Neural cell (in vitro differentiated cells): ENCODE measurements around the gene COA7. TPM values are rescaled to one million over a fixed set of nuclear protein-coding genes. Genes with fewer than 3 reads are reported as not detected.
"Not testable (repeated sequence)": the region's sequence is repeated elsewhere in the genome, so short reads cannot be mapped to it uniquely, and the experiment has no call there.

Experiments used
- H2AFZ ChIP-seq: fragments of 200-600, 300-800 bp; sonication (generic), shearing (Covaris generic); 2 replicates; pipeline ENCODE4 v1.6.0; 2014; ENCODE audit warnings: low read depth, mild to moderate bottlenecking, antibody characterized with exemption, low read length, moderate library complexity
- H3F3A ChIP-seq: fragments of 200-600 bp; shearing (Covaris generic); 2 replicates; pipeline ENCODE4 v1.6.1; 2016; ENCODE audit warnings: mild to moderate bottlenecking, moderate library complexity, mixed read lengths, antibody characterized with exemption, low read length; ENCODE audit not compliant: insufficient read depth, poor library complexity, severe bottlenecking
- H3K27ac ChIP-seq: fragments of 200-600, 300-800 bp; sonication (generic), shearing (Covaris generic); 2 replicates; pipeline ENCODE4 v1.5.1; 2014; ENCODE audit warnings: mild to moderate bottlenecking, low read length, moderate library complexity
- H3K27me3 ChIP-seq: fragments of 300-800, 200-600 bp; sonication (generic), shearing (Covaris generic); 2 replicates; pipeline ENCODE4 v1.6.0; 2014; ENCODE audit warnings: mild to moderate bottlenecking, low read depth, low read length, moderate library complexity; ENCODE audit not compliant: insufficient read depth
- H3K36me3 ChIP-seq: fragments of 300-800, 200-600 bp; sonication (generic), shearing (Covaris generic); 2 replicates; pipeline ENCODE4 v1.5.1; 2014; ENCODE audit warnings: mild to moderate bottlenecking, antibody characterized with exemption, low read length, moderate library complexity; ENCODE audit not compliant: insufficient read depth
- H3K4me2 ChIP-seq: fragments of 300-800, 200-600 bp; sonication (generic), shearing (Covaris generic); 2 replicates; pipeline ENCODE4 v1.6.0; 2014; ENCODE audit warnings: mild to moderate bottlenecking, low read length
- H3K4me3 ChIP-seq: fragments of 300-800, 200-600 bp; sonication (generic), shearing (Covaris generic); 2 replicates; pipeline ENCODE4 v1.5.1; 2014; ENCODE audit warnings: mild to moderate bottlenecking, low read length, moderate library complexity
- H3K79me2 ChIP-seq: fragments of 200-600 bp; shearing (Covaris generic); replicated peaks from 2 replicates; pipeline ENCODE4 v1.6.0; 2014; ENCODE audit warnings: mild to moderate bottlenecking, low read length, moderate library complexity; ENCODE audit not compliant: insufficient read depth
- H3K9ac ChIP-seq: fragments of 300-800, 200-600 bp; sonication (generic), shearing (Covaris generic); 2 replicates; pipeline ENCODE4 v1.6.1; 2016; ENCODE audit warnings: mild to moderate bottlenecking, low read length, mixed read lengths
- H3K9me2 ChIP-seq: fragments of 200-600 bp; shearing (Covaris generic); 2 replicates; pipeline ENCODE4 v1.6.1; 2016; ENCODE audit warnings: mild to moderate bottlenecking, low read length, mixed read lengths; ENCODE audit not compliant: insufficient read depth
- H3K9me3 ChIP-seq: fragments of 200-600, 300-800 bp; sonication (generic), shearing (Covaris generic); 2 replicates; pipeline ENCODE4 v1.6.1; 2016; ENCODE audit warnings: mild to moderate bottlenecking, mixed run types, low read length, moderate library complexity, mixed read lengths
- H4K20me1 ChIP-seq: fragments of 200-600 bp; shearing (Covaris generic); 2 replicates; pipeline ENCODE4 v1.6.1; 2016; ENCODE audit warnings: mild to moderate bottlenecking, mixed run types; ENCODE audit not compliant: insufficient read depth
- CTCF ChIP-seq: fragments of 450-650 bp; IDR thresholded peaks from 2 replicates; pipeline ENCODE4 v1.5.1; 2014; ENCODE audit warnings: antibody characterized with exemption, mild to moderate bottlenecking, moderate library complexity; ENCODE audit not compliant: poor library complexity, severe bottlenecking
- EP300 ChIP-seq: fragments of 450-650 bp; conservative IDR thresholded peaks from 2 replicates; pipeline ENCODE4 v1.6.1; 2014; ENCODE audit warnings: antibody characterized with exemption, mild to moderate bottlenecking, moderate library complexity; ENCODE audit not compliant: poor library complexity, severe bottlenecking
- EZH2 ChIP-seq: fragments of 200-600, 300-800 bp; shearing (Covaris generic), sonication (generic); IDR thresholded peaks from 2 replicates; pipeline ENCODE4 v1.6.1; 2014; ENCODE audit warnings: antibody characterized with exemption, low read length, borderline replicate concordance, mild to moderate bottlenecking; ENCODE audit not compliant: insufficient read depth, poor library complexity, severe bottlenecking
- MXI1 ChIP-seq: fragments of 450-650 bp; conservative IDR thresholded peaks from 2 replicates; pipeline ENCODE4 v1.6.1; 2014; ENCODE audit warnings: antibody characterized with exemption, mild to moderate bottlenecking; ENCODE audit not compliant: poor library complexity, severe bottlenecking
- POLR2AphosphoS5 ChIP-seq: IDR thresholded peaks from 2 replicates; pipeline ENCODE4 v1.6.1; 2012
- RAD21 ChIP-seq: fragments of 450-650 bp; conservative IDR thresholded peaks from 2 replicates; pipeline ENCODE4 v1.6.1; 2014; ENCODE audit warnings: antibody characterized with exemption, mild to moderate bottlenecking, moderate library complexity
- REST ChIP-seq: IDR thresholded peaks from 2 replicates; pipeline ENCODE4 v1.6.1; 2012; ENCODE audit warnings: borderline replicate concordance
- SMC3 ChIP-seq: fragments of 450-650 bp; conservative IDR thresholded peaks from 2 replicates; pipeline ENCODE4 v1.6.1; 2014; ENCODE audit warnings: antibody characterized with exemption, mild to moderate bottlenecking, moderate library complexity; ENCODE audit not compliant: poor library complexity
- TAF1 ChIP-seq: IDR thresholded peaks from 2 replicates; pipeline ENCODE4 v1.6.1; 2012; ENCODE audit warnings: low read depth
- polyA plus RNA-seq: library from polyadenylated mRNA; depleted of rRNA; stranded (reverse); fragments of >200 nt; gene quantifications from 2 replicates; pipeline ENCODE4 v1.2.3, GENCODE V29; 2014

COA7 gene
- polyA plus RNA-seq, 1 donor from 2014 or later, result 11.6 TPM

GRCh38 chr1:52723260-52723659 lies 25.1 kb upstream of the COA7 start:
- Histone ChIP-seq H3K9me3 (no peaks in the 10 kb centered on the region), H3K27me3 (no peaks in the 10 kb centered on the region), H3K79me2 (peaks cover 11% of the 10 kb centered on the region), H3K9ac (no peak overlapping the region), H2AFZ (no peak overlapping the region), H3K9me2 (no peaks in the 10 kb centered on the region), H3F3A (no peaks in the 10 kb centered on the region), H4K20me1 (no peaks in the 10 kb centered on the region), H3K27ac (no peak overlapping the region), H3K4me2 (no peak overlapping the region), H3K4me3 (no peak overlapping the region), H3K36me3 (no peaks in the 10 kb centered on the region)
- TF ChIP-seq REST (no peak), POLR2AphosphoS5 (no peak), CTCF (no peak), EP300 (no peak), TAF1 (no peak), MXI1 (no peak), SMC3 (no peak), RAD21 (no peak), EZH2 (no peak)

GRCh38 chr1:52715296-52715695 lies 17.1 kb upstream of the COA7 start:
- H3K9me3 ChIP-seq, H3K4me2 ChIP-seq, H3K4me3 ChIP-seq, H3K9me2 ChIP-seq, H3K27me3 ChIP-seq, H4K20me1 ChIP-seq, H3K9ac ChIP-seq, H3K79me2 ChIP-seq, H3K36me3 ChIP-seq, H2AFZ ChIP-seq, H3F3A ChIP-seq, H3K27ac ChIP-seq: not testable (repeated sequence)

GRCh38 chr1:52713590-52713989 lies 15.4 kb upstream of the COA7 start:
- Histone ChIP-seq H3K27ac (no peak overlapping the region), H3F3A (no peaks in the 10 kb centered on the region), H3K4me2 (no peak overlapping the region), H3K79me2 (no peaks in the 10 kb centered on the region), H3K4me3 (no peak overlapping the region), H3K9ac (no peak overlapping the region), H3K27me3 (no peaks in the 10 kb centered on the region), H3K9me3 (no peaks in the 10 kb centered on the region), H2AFZ (no peak overlapping the region), H3K36me3 (no peaks in the 10 kb centered on the region), H4K20me1 (no peaks in the 10 kb centered on the region), H3K9me2 (no peaks in the 10 kb centered on the region)
- no peak for TF ChIP-seq EP300
